Osteoblast (primary cell): ENCODE measurements around the gene INPP4A. TPM values are rescaled to one million over a fixed set of nuclear protein-coding genes. Genes with fewer than 3 reads are reported as not detected.

Source experiments
- DNase-seq: peaks from one replicate; pipeline ENCODE4 v3.0.0; 2011; ENCODE audit warnings: low spot score, mixed read lengths; ENCODE audit not compliant: insufficient read length; ENCODE audit errors: missing footprints
- H2AFZ ChIP-seq: 2 replicates; pipeline ENCODE4 v1.6.0; 2011; ENCODE audit warnings: mild to moderate bottlenecking, low read length
- H3K27ac ChIP-seq: 2 replicates; pipeline ENCODE4 v1.5.1; 2011; ENCODE audit warnings: mild to moderate bottlenecking, low read depth, low read length, moderate library complexity
- H3K27me3 ChIP-seq: 2 replicates; pipeline ENCODE4 v1.6.0; 2012; ENCODE audit warnings: mild to moderate bottlenecking, control low read depth, inconsistent platforms, low read length, moderate library complexity; ENCODE audit not compliant: insufficient read depth
- H3K36me3 ChIP-seq: 2 replicates; pipeline ENCODE4 v1.5.1; 2011; ENCODE audit warnings: mild to moderate bottlenecking, low read length, control low read depth, moderate library complexity; ENCODE audit not compliant: insufficient read depth
- H3K4me1 ChIP-seq: 2 replicates; pipeline ENCODE4 v1.5.1; 2011; ENCODE audit warnings: mild to moderate bottlenecking, low read length, control low read depth, moderate library complexity; ENCODE audit not compliant: insufficient read depth
- H3K4me2 ChIP-seq: 2 replicates; pipeline ENCODE4 v1.6.0; 2011; ENCODE audit warnings: mild to moderate bottlenecking, low read length; ENCODE audit not compliant: insufficient read depth
- H3K4me3 ChIP-seq: fragments of 200-600 bp; sonication (generic); 3 replicates; pipeline ENCODE4 v1.5.1; 2012; ENCODE audit warnings: mild to moderate bottlenecking, low read length, inconsistent platforms; ENCODE audit not compliant: insufficient read depth
- H3K79me2 ChIP-seq: 2 replicates; pipeline ENCODE4 v1.6.0; 2012; ENCODE audit warnings: mild to moderate bottlenecking, low read length, control low read depth, inconsistent platforms; ENCODE audit not compliant: insufficient read depth
- H3K9me3 ChIP-seq: 2 replicates; pipeline ENCODE4 v1.5.1; 2011; ENCODE audit warnings: low read depth, low read length, control low read depth
- H4K20me1 ChIP-seq: 2 replicates; pipeline ENCODE4 v1.6.0; 2012; ENCODE audit warnings: mild to moderate bottlenecking, low read length, control low read depth; ENCODE audit not compliant: insufficient read depth
- total RNA-seq: library from RNA; depleted of rRNA; stranded (reverse); fragments of >200 nt; gene quantifications from 2 replicates; pipeline ENCODE4 v1.2.3, GENCODE V29; 2012
- TF ChIP-seq, protein P1 (sequence below): IDR thresholded peaks from 2 replicates; pipeline ENCODE4 v1.5.1; 2011; ENCODE audit warnings: mild to moderate bottlenecking, low read depth, low read length, moderate library complexity; ENCODE audit errors: extremely low read depth

Gene INPP4A
- total RNA-seq, 1 donor = 25.7 TPM

DNA sequence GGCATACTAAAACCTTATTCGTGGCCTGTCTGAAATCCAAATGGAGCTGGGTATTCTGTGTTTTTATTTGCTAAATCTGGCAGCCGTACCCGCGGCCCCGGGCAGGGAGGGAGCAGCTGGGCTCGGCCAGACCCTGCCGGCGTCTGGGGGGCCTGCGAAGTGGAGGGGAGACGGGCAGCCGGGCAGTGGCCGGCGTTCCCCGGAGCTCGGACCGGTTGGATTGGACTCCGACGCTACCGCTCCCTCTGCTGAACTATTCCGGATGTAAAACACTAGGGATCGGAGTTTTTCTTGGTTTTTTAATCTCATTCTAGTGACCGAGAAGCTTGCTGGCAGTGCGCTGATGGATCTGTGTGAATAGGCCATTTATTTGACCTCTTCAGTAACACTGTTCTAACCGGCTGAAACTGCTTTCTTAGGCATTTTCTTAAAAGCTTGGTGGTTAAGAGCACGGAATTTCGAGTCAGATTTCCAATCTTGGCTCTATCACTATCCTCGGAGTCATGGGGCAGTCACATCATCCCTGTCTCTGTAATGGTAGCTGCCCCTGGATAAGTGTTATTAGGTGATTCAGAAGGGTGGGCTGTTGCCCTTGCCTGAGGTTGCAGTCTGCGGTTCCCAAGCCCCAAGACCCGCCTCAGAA is 164.4 kb downstream of the INPP4A start:
- peak overlapping the region; percentile 94 for H3K27ac ChIP-seq
- no peaks in the 10 kb centered on the region for H3K9me3 ChIP-seq
- H4K20me1 ChIP-seq = peaks cover 15% of the 10 kb centered on the region
- no peaks in the 10 kb centered on the region for H3K27me3 ChIP-seq
- H3K4me3 ChIP-seq = peak overlapping the region; percentile 94
- H3K4me2 ChIP-seq = peak overlapping the region; percentile 89
- peak; percentile 93 for DNase-seq
- TF ChIP-seq, protein P1, sequence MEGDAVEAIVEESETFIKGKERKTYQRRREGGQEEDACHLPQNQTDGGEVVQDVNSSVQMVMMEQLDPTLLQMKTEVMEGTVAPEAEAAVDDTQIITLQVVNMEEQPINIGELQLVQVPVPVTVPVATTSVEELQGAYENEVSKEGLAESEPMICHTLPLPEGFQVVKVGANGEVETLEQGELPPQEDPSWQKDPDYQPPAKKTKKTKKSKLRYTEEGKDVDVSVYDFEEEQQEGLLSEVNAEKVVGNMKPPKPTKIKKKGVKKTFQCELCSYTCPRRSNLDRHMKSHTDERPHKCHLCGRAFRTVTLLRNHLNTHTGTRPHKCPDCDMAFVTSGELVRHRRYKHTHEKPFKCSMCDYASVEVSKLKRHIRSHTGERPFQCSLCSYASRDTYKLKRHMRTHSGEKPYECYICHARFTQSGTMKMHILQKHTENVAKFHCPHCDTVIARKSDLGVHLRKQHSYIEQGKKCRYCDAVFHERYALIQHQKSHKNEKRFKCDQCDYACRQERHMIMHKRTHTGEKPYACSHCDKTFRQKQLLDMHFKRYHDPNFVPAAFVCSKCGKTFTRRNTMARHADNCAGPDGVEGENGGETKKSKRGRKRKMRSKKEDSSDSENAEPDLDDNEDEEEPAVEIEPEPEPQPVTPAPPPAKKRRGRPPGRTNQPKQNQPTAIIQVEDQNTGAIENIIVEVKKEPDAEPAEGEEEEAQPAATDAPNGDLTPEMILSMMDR = no peak
- H2AFZ ChIP-seq = peak overlapping the region; percentile 65
- H3K79me2 ChIP-seq = peaks cover 77% of the 10 kb centered on the region
- peaks cover 45% of the 10 kb centered on the region for H3K36me3 ChIP-seq
- H3K4me1 ChIP-seq = peaks cover 23% of the 10 kb centered on the region

DNA sequence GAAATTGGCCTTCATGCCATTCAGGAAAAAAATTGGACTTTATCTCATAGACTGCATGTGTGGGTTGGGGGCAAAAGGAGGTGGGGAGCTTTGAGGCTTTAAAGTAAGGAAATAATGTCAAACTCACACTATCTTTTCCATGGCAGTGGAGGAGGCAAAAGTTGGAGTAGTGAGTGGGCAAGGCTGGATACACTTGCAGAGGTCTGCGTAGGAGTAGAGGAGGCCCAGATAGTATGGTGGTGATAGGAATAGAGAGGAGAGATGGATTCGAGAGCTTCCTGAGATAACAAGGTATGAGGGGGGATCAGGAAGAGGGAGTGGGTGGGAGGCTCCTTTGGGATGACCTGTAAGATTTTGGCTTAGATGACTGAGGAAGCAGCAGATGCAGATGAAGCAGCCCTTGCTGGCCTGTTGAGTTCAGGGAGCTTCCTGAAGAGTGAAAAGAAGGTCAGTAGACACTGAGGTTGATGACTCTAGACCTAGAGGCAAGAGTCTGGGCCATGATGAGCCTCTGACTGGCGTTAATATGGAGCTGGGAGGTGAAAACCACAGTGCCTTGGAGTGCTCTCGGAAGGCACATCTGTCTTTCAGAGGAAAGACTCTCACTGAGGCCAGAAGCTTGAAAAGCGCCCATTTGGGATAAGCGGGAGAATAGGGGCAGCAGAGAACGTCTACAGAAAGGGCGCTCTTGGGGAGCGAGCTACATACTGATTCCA is 169.5 kb downstream of the INPP4A start:
- no peak for DNase-seq
- Histone ChIP-seq H3K27ac (no peak overlapping the region), H2AFZ (no peak overlapping the region), H3K4me2 (no peak overlapping the region), H4K20me1 (peaks cover 14% of the 10 kb centered on the region), H3K4me1 (peaks cover 15% of the 10 kb centered on the region), H3K9me3 (no peaks in the 10 kb centered on the region), H3K79me2 (peaks cover 30% of the 10 kb centered on the region), H3K4me3 (no peak overlapping the region), H3K36me3 (peaks cover 77% of the 10 kb centered on the region), H3K27me3 (no peaks in the 10 kb centered on the region)
- TF ChIP-seq, protein P1 = no peak

DNA sequence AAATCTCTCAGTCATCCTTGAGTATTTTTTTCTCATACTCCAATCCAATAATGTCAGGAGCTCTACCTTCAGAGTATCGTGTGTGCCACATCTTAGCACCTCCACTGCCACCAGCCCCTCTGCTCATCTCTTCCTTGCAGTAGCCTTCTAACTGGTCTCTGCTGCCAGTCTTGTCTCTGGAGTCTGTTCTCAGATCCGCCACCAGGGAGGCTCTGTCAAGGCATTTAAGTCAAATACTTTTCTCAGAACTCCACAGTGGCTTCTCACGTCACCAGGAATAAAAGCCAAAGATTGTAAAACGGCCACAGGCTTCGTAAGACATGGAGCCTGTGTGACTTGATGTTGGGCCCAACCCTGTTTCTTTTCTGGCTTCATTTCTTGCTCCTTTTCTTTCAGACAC is 170.8 kb downstream of the INPP4A start:
- no peaks in the 10 kb centered on the region for H3K9me3 ChIP-seq
- H3K4me2 ChIP-seq = no peak overlapping the region
- H3K27me3 ChIP-seq = no peaks in the 10 kb centered on the region
- TF ChIP-seq, protein P1 = peak; percentile 24
- peaks cover 4% of the 10 kb centered on the region for H3K4me1 ChIP-seq
- H3K79me2 ChIP-seq = peaks cover 17% of the 10 kb centered on the region
- no peak overlapping the region for H3K4me3 ChIP-seq
- H3K27ac ChIP-seq = no peak overlapping the region
- no peak for DNase-seq
- no peak overlapping the region for H2AFZ ChIP-seq
- peaks cover 14% of the 10 kb centered on the region for H4K20me1 ChIP-seq
- H3K36me3 ChIP-seq = peaks cover 68% of the 10 kb centered on the region

DNA sequence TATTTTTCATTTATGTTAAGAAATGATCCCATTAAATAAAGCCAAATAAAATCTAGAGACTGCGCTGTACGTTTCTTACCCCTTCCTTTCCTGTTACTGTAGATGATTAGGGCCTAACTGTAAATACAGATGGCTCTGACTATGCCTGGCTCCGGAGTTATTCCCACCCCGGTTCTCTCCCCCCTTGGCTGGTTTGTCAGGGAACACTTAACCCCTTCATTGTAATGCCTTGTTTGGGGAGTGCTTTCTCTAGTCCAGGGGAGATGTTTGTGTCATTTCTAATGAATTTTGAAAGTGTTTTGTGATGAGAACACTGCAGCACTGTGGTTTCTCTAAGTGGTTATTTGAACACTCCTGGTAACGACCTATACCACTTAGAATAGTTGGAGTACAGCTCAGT is 172.5 kb downstream of the INPP4A start:
- Histone ChIP-seq H3K79me2 (peaks cover 2% of the 10 kb centered on the region), H3K27me3 (no peaks in the 10 kb centered on the region), H3K4me1 (no peaks in the 10 kb centered on the region), H3K27ac (no peak overlapping the region), H3K4me3 (no peak overlapping the region), H3K36me3 (peaks cover 53% of the 10 kb centered on the region), H3K9me3 (no peaks in the 10 kb centered on the region), H2AFZ (no peak overlapping the region), H4K20me1 (peaks cover 11% of the 10 kb centered on the region), H3K4me2 (no peak overlapping the region)
- DNase-seq = no peak
- TF ChIP-seq, protein P1 = no peak
